ENCODE measurements around the gene COL23A1. TPM values are rescaled to one million over a fixed set of nuclear protein-coding genes. Genes with fewer than 3 reads are reported as not detected.

The COL23A1 gene
- total RNA-seq, 1 donor from 2014 or later = 2.0 TPM

GRCh38 chr5:178279723-178280438 is 310.3 kb downstream of the COL23A1 start:
- peak; percentile 95 for ATAC-seq
- peak; percentile 94 for DNase-seq
- Histone ChIP-seq H3K9me3 (peaks cover 10% of the 10 kb centered on the region), H3K4me1 (peaks cover 4% of the 10 kb centered on the region), H3K27me3 (no peaks in the 10 kb centered on the region), H3K27ac (no peak overlapping the region), H3K4me3 (no peak overlapping the region), H3K36me3 (no peaks in the 10 kb centered on the region)
- TF ChIP-seq CTCF (IDR thresholded peaks at IDR 0.05) = peak; percentile 93
- intact Hi-C loops (cut with DNase I) = no loop called here

- H3K4me3 ChIP-seq = no peak overlapping the region
- H3K27ac ChIP-seq = no peak overlapping the region
- DNase-seq (no peak), ATAC-seq (no peak)
- H3K4me1 ChIP-seq = peaks cover 4% of the 10 kb centered on the region
- H3K36me3 ChIP-seq = no peaks in the 10 kb centered on the region
- TF ChIP-seq CTCF (IDR thresholded peaks at IDR 0.05) = no peak
- H3K9me3 ChIP-seq = peaks cover 6% of the 10 kb centered on the region
- intact Hi-C loops (cut with DNase I) = no loop called here
- H3K27me3 ChIP-seq = no peaks in the 10 kb centered on the region
Observed at GRCh38 chr5:178279026-178279722, 311.0 kb downstream of the COL23A1 start.

- Histone ChIP-seq H3K4me3 (no peak overlapping the region), H3K36me3 (no peaks in the 10 kb centered on the region), H3K4me1 (peaks cover 4% of the 10 kb centered on the region), H3K27me3 (no peaks in the 10 kb centered on the region), H3K27ac (no peak overlapping the region), H3K9me3 (no peaks in the 10 kb centered on the region)
- no peak for ATAC-seq
- intact Hi-C loops (cut with DNase I) = no loop called here
- no peak for TF ChIP-seq CTCF (IDR thresholded peaks at IDR 0.05)
- no peak for DNase-seq
Observed at GRCh38 chr5:178278358-178279023, 311.7 kb downstream of the COL23A1 start.

- Histone ChIP-seq H3K4me3 (no peak overlapping the region), H3K27me3 (no peaks in the 10 kb centered on the region), H3K4me1 (peaks cover 4% of the 10 kb centered on the region), H3K27ac (no peak overlapping the region), H3K36me3 (no peaks in the 10 kb centered on the region), H3K9me3 (no peaks in the 10 kb centered on the region)
- no peak for ATAC-seq
- intact Hi-C loops (cut with DNase I) = no loop called here
- DNase-seq = no peak
- TF ChIP-seq CTCF (IDR thresholded peaks at IDR 0.05) = no peak
Observed at GRCh38 chr5:178277866-178278265, 312.3 kb downstream of the COL23A1 start.

- peaks cover 4% of the 10 kb centered on the region for H3K4me1 ChIP-seq
- no peaks in the 10 kb centered on the region for H3K9me3 ChIP-seq
- no peak for TF ChIP-seq CTCF (IDR thresholded peaks at IDR 0.05)
- no peak for ATAC-seq
- DNase-seq = no peak
- intact Hi-C loops (cut with DNase I) = no loop called here
- no peaks in the 10 kb centered on the region for H3K36me3 ChIP-seq
- H3K27me3 ChIP-seq = no peaks in the 10 kb centered on the region
- H3K4me3 ChIP-seq = no peak overlapping the region
- no peak overlapping the region for H3K27ac ChIP-seq
Observed at GRCh38 chr5:178277346-178277745, 312.8 kb downstream of the COL23A1 start.
